GM12891 (cell line): Measurements from ENCODE around the gene CALML6.

Experiments
- POLR2A ChIP-seq: IDR thresholded peaks from 2 replicates; pipeline ENCODE4 v1.6.1; 2011; ENCODE audit warnings: low read depth, low read length, control low read depth
- POLR2AphosphoS5 ChIP-seq: IDR thresholded peaks from 2 replicates; pipeline ENCODE4 v1.6.1; 2011; ENCODE audit warnings: low read depth, low read length, control low read depth
- SPI1 ChIP-seq: IDR thresholded peaks from 2 replicates; pipeline ENCODE4 v1.6.1; 2011; ENCODE audit warnings: low read depth, low read length, control low read depth
- TAF1 ChIP-seq: IDR thresholded peaks from 2 replicates; pipeline ENCODE4 v1.6.1; 2011; ENCODE audit warnings: low read depth, low read length, control low read depth

- TF ChIP-seq POLR2AphosphoS5, result no peak
- TF ChIP-seq POLR2A, result no peak
- TF ChIP-seq SPI1, result no peak
- TF ChIP-seq TAF1, result no peak
These were observed 26.3 kb downstream of the CALML6 start for GRCh38 chr1:1941211-1941841.
